BLaER1 treated with 17β-estradiol and CSF1 and Interleukin-3, amounts not matched to agents 10 nM and 100 nM (cell line): ENCODE data around the gene COL8A2.

Experiments used
- H3K27ac ChIP-seq, 11 experiments: shearing (Covaris generic); formaldehyde crosslinking; 2 replicates each; pipeline ENCODE4 v1.8.1; 2022
- H3K27me3 ChIP-seq, 11 experiments: shearing (Covaris generic); formaldehyde crosslinking; 2 replicates each; pipeline ENCODE4 v1.8.1; 2022
- H3K36me3 ChIP-seq, 11 experiments: shearing (Covaris generic); formaldehyde crosslinking; 2 replicates each; pipeline ENCODE4 v1.8.1; 2022
- H3K4me1 ChIP-seq, 10 experiments: shearing (Covaris generic); formaldehyde crosslinking; 2 replicates each; pipeline ENCODE4 v1.8.1; 2022
- H3K4me2 ChIP-seq, 11 experiments: shearing (Covaris generic); formaldehyde crosslinking; 2 replicates each; pipeline ENCODE4 v1.8.1; 2022
- H3K4me3 ChIP-seq, 10 experiments: shearing (Covaris generic); formaldehyde crosslinking; 2 replicates each; pipeline ENCODE4 v1.8.1; 2022
- H3K9ac ChIP-seq, 11 experiments: shearing (Covaris generic); formaldehyde crosslinking; 2 replicates each; pipeline ENCODE4 v1.8.1; 2022
- H3K9me3 ChIP-seq, 11 experiments: shearing (Covaris generic); formaldehyde crosslinking; replicated peaks in 1 of 11; 2 replicates each; pipeline ENCODE4 v1.8.1; 2022
- H4K20me1 ChIP-seq, 11 experiments: shearing (Covaris generic); formaldehyde crosslinking; 2 replicates each; pipeline ENCODE4 v1.8.1; 2022
- Cebpa-rat ChIP-seq, 11 experiments: shearing (Covaris generic); IDR thresholded peaks; 2 replicates each; pipeline ENCODE4 v1.8.1; 2022

The COL8A2 gene

DNA sequence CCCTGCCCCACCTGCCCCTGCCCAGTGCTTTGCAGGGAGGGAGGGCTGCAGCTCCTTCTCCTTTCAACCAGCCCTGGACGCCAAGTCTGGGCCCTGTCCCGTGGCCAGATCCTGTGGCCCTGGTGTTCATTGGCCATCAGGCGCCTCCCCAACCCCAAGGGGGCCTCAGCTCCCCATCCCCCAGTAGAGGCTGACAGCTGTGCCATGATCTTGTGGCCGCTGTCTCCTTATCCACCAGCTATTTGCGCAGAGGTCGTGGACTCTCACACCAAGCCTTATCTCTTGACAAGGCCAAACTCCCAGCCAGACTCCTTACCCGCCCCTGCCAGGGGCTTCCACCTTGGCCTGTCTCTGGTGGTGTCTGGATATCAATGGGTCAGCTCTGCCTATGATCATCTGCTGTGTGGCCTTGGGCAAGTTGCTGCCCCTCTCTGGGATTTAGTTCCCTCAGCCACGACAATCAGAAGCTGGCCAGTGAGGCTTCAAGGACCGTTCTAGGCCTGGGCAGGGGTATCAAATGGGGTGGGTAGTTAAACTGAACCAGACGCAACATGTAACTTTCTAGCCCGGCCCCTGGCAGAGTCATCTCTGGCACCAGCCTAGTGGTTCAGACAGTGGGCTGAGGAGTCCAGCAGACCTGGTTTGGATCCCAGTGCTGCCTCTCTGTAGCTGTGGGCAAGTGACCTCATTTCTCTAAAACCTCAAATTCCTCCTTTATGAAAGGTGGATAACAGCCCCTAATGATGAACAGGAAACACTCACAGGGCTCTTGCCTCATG, 3.3 kb upstream of the COL8A2 start:
- Histone ChIP-seq H3K4me2 (peak overlapping the region in 5 of 11 experiments; percentile 9 to 46 (median 39); a peak in 8 of 22 replicates), H4K20me1 (peaks cover 0 to 8% (median 0%) of the 10 kb centered on the region in 11 experiments; a peak in 2 of 22 replicates), H3K36me3 (no peaks in the 10 kb centered on the region), H3K27ac (no peak overlapping the region), H3K9me3 (no peaks in the 10 kb centered on the region), H3K27me3 (peaks cover 23 to 33% (median 32%) of the 10 kb centered on the region in 11 experiments), H3K4me3 (no peak overlapping the region), H3K4me1 (peaks cover 25 to 47% (median 36%) of the 10 kb centered on the region in 10 experiments), H3K9ac (no peak overlapping the region; a peak in 2 of 22 replicates)
- TF ChIP-seq Cebpa-rat (IDR thresholded peaks at IDR 0.05) = no peak

DNA sequence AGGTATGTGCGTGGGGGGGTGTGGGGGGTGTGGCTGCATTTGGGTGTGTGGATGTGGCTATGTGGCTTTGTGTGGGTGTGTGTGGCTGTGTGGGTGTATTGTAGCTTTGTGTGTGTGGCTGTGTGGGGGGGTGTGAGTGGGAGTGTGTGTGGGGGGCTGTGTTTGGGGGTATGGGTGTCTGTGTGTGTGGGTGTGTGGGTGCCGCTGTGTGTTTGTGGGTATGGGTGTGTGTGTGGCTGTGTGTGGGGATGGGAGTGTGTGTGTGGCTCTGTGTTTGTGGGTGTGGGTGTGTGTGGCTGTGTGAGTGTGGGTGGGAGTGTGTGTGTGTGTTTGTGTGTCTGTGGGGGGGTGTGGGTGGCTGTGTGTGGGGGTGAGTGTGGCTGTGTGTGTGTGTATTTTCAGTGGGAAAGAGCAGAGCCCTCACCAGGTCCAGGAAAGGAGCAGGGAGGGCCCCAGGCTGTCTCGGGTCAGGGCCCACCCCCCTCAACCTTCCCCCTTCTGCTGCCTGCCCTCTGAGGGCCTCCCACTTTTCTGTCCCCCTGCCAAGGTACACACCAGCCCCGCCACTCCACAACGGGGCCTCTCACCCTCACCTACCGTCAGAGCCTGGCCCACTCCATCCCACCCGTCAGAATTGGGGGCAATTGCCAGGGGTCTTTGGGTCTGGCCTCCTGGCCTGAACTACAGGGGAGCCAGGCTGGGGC, 1.9 kb upstream of the COL8A2 start:
- TF ChIP-seq Cebpa-rat (IDR thresholded peaks at IDR 0.05) = no peak
- Histone ChIP-seq H3K36me3 (no peaks in the 10 kb centered on the region), H3K9me3 (no peaks in the 10 kb centered on the region), H3K4me3 (no peak overlapping the region), H3K27me3 (peaks cover 23 to 47% (median 43%) of the 10 kb centered on the region in 11 experiments), H3K4me1 (peaks cover 38 to 60% (median 50%) of the 10 kb centered on the region in 10 experiments), H4K20me1 (peaks cover 0 to 8% (median 0%) of the 10 kb centered on the region in 11 experiments; a peak in 2 of 22 replicates), H3K9ac (peak overlapping the region in 2 of 11 experiments; percentile 22 to 28; a peak in 2 of 22 replicates), H3K27ac (no peak overlapping the region), H3K4me2 (peak overlapping the region in 7 of 11 experiments; percentile 12 to 40 (median 25); a peak in 6 of 22 replicates)

DNA sequence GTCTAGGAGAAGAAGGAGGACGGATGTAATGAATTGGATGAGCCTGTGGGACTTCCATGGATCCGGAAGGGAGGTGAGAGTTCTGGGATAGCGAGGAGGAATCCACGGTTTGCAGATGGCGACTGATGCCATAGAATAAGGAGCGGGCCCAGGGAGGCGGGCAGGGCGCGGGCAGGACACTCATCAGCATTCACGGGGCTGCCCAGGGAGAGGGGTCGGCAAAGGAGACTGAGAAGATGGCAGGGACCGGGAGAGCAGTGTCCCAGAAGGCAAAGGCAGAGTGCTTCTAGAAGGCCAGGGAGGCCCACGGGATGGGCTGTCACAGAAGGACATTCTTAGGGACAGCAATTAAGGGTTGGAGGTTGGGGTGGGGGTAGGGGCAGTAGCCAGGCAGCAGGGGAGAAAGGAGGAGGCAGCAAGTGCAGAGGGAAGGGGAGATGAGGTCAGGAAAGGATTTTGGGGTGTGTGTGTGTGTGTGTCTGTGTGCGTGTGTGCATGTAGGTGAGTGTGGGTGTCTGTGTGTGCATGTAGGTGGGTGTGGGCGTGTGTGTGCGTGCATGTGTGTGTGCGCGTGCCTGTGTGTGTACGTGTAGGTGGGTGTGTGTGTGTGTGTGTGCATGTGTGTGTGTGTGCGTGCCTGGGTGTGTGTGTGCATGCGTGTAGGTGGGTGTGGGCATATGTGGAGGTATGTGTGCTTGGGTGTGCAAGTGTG, 1.1 kb upstream of the COL8A2 start:
- H3K36me3 ChIP-seq = no peaks in the 10 kb centered on the region
- 0 out of 22 replicates have a peak overlapping the region, but pooled peaks of 1 of the 11 experiments have one; percentile 67 for H3K9ac ChIP-seq
- H3K27ac ChIP-seq = no peak overlapping the region
- peaks cover 41 to 65% (median 54%) of the 10 kb centered on the region in 10 experiments for H3K4me1 ChIP-seq
- peaks cover 23 to 53% (median 49%) of the 10 kb centered on the region in 11 experiments for H3K27me3 ChIP-seq
- no peak overlapping the region for H3K4me3 ChIP-seq
- TF ChIP-seq Cebpa-rat (IDR thresholded peaks at IDR 0.05) = no peak
- peaks cover 0 to 8% (median 0%) of the 10 kb centered on the region in 11 experiments; a peak in 2 of 22 replicates for H4K20me1 ChIP-seq
- peak overlapping the region in 5 of 11 experiments; percentile 80 to 97 (median 91); a peak in 5 of 22 replicates for H3K4me2 ChIP-seq
- no peaks in the 10 kb centered on the region for H3K9me3 ChIP-seq

DNA sequence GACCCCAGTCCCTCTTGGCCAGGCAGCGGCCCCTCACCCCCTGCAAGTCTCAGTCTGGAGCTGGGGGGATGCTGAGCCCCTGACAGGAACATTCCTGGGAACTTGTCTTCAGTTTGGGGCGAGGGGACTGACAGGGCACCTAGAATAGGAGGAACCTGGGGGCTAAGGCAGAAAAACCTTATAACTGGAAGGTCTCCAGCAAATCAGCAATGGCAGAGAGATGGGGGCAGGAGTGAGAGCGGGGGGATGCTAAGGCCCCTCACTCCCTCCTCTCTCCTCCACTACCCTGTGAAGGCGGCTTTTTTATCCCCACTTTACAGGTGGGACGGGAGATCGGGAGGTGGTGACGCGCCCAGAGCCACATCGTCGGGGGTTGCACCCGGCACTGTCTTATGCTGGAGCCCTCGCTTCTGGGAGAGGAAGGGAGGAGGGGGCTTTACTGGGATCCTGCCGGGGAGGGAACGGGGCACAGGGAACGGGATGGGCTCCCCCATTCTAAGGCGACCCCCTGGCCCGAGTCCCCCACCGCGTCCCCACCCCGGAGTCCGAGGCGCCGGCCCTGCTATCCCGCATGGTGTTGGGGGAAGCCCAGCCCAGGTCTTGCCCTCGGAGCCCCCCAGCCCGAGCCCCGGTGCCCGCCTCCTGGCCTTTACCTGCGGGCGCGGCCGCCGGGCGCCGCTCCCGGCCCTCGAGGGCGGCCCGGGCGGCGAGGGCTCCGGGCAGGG, 456 bp downstream of the COL8A2 start:
- Histone ChIP-seq H3K9me3 (no peaks in the 10 kb centered on the region), H3K9ac (peak overlapping the region; percentile 18 to 67 (median 55); a peak in 17 of 22 replicates), H3K4me1 (peaks cover 51 to 78% (median 66%) of the 10 kb centered on the region in 10 experiments), H3K27me3 (peaks cover 23 to 53% (median 49%) of the 10 kb centered on the region in 11 experiments), H3K4me3 (peak overlapping the region; percentile 40 to 68 (median 55)), H3K4me2 (peak overlapping the region; percentile 79 to 98 (median 87)), H4K20me1 (peaks cover 0 to 8% (median 0%) of the 10 kb centered on the region in 11 experiments; a peak in 2 of 22 replicates), H3K27ac (peak overlapping the region in 2 of 11 experiments; percentile 32 to 37; a peak in 3 of 22 replicates), H3K36me3 (no peaks in the 10 kb centered on the region)
- no peak for TF ChIP-seq Cebpa-rat (IDR thresholded peaks at IDR 0.05)

DNA sequence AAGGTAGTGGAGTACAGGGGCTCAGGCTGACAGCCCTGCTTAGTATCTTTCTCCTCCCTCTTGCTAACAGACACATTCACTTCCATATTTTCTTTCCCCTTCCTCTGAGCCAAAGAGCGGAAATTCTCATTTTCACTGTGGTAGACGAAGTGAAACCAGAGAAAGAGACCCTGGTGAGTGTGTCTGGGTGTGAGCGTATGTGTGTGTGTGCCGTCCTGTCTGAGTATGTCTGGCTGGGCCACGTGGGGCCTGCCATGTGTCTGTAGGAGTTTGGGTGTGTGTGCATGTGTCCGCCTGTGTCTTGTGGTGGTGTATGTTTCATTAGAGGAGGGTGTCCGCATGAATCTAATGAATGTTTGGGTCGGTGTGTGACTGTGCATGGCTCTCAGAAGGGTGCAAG, 1.7 kb downstream of the COL8A2 start:
- Histone ChIP-seq H3K4me3 (peak overlapping the region in 9 of 10 experiments; percentile 10 to 60 (median 39); a peak in 15 of 20 replicates), H3K9ac (peak overlapping the region; percentile 41 to 70 (median 60); a peak in 21 of 22 replicates), H3K4me2 (peak overlapping the region; percentile 79 to 98 (median 87)), H3K36me3 (no peaks in the 10 kb centered on the region), H3K4me1 (peaks cover 51 to 83% (median 67%) of the 10 kb centered on the region in 10 experiments), H4K20me1 (peaks cover 0 to 8% (median 0%) of the 10 kb centered on the region in 11 experiments; a peak in 2 of 22 replicates), H3K27me3 (peaks cover 23 to 53% (median 49%) of the 10 kb centered on the region in 11 experiments), H3K9me3 (no peaks in the 10 kb centered on the region), H3K27ac (peak overlapping the region in 8 of 11 experiments; percentile 55 to 76 (median 63); a peak in 17 of 22 replicates)
- TF ChIP-seq Cebpa-rat (IDR thresholded peaks at IDR 0.05) = no peak

DNA sequence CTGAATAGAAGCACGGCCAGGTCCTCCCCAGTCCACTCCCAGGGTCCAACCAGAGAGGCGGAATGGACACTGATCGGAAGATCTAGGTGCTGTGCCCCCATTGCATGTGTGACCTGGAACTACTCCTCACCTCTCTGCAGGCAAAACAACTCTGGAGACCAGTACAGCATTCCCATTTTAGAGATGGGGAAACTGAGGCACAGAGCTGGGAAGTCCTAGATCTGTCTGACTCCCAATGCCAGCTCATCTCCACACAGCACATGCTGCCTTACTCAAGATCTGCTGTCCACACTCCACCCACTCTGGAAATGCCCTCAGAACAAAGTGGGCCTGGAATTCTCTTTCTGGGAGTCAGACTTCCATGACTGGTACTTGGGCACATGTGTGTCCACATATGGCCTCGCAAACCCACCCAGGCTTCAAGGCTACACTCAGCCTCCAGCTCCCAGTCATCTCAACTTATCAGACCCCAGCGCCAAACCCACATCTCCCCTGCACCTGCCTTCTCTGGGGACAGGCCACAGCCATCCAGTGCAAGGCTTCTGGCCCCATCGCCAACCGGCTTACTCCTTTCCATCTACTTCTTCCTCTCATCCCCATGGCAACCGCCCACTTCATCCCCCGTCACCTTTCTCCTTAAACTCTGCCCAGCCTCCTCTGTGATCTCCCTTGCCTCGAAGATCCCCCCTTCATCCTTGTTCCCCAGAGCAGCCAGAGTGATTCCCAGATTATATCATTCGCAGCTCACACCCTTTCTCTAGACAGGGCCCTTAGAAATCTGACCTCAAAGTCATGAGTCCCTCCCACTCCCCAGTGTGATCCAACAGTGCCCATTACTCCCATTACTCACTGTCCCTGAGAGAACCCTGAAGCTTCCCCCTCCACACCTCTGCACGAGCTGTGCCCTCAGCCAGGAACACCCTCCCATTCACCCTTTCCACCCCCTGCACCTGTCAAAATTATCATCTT, 2.7 kb downstream of the COL8A2 start:
- Histone ChIP-seq H3K9ac (peak overlapping the region; percentile 41 to 70 (median 60); a peak in 21 of 22 replicates), H3K27me3 (peaks cover 23 to 53% (median 49%) of the 10 kb centered on the region in 11 experiments), H3K27ac (peak overlapping the region in 9 of 11 experiments; percentile 15 to 76 (median 60); a peak in 17 of 22 replicates), H3K4me1 (peaks cover 46 to 73% (median 64%) of the 10 kb centered on the region in 10 experiments), H3K4me2 (peak overlapping the region; percentile 79 to 98 (median 87)), H3K36me3 (no peaks in the 10 kb centered on the region), H3K4me3 (peak overlapping the region in 8 of 10 experiments; percentile 10 to 60 (median 40); a peak in 14 of 20 replicates), H3K9me3 (no peaks in the 10 kb centered on the region), H4K20me1 (peaks cover 0 to 8% (median 0%) of the 10 kb centered on the region in 11 experiments; a peak in 2 of 22 replicates)
- no peak for TF ChIP-seq Cebpa-rat (IDR thresholded peaks at IDR 0.05)

DNA sequence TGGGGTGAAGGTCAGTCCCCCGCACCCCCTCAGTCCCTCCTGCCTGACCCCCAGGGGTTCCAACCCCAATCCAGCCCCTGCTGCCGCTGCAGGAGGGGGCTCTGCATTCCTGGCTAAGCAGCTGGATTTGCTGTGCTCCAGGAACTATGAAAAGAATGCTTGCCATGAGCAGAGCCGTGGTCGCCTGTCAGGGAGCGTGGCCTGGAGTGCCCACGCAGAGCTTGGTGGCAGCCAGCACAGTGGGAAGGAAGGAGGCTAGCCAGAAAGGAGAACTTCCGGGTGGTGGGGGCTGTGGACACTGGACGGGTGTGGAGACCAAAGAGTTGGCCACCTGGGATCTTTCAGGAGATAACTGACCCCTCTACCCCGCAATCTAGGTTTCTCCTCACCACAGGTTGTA, 5.6 kb downstream of the COL8A2 start:
- H3K4me2 ChIP-seq = peak overlapping the region in 9 of 11 experiments; percentile 27 to 78 (median 49); a peak in 16 of 22 replicates
- no peaks in the 10 kb centered on the region for H3K9me3 ChIP-seq
- peaks cover 38 to 66% (median 53%) of the 10 kb centered on the region in 10 experiments for H3K4me1 ChIP-seq
- H3K27ac ChIP-seq = peak overlapping the region in 6 of 11 experiments; percentile 21 to 61 (median 40); a peak in 9 of 22 replicates
- H3K4me3 ChIP-seq = no peak overlapping the region
- no peak for TF ChIP-seq Cebpa-rat (IDR thresholded peaks at IDR 0.05)
- H4K20me1 ChIP-seq = peaks cover 0 to 7% (median 0%) of the 10 kb centered on the region in 11 experiments; a peak in 2 of 22 replicates
- no peaks in the 10 kb centered on the region for H3K36me3 ChIP-seq
- peak overlapping the region in 3 of 11 experiments; percentile 3 to 32 (median 29); a peak in 4 of 22 replicates for H3K9ac ChIP-seq
- peaks cover 5 to 32% (median 29%) of the 10 kb centered on the region in 11 experiments for H3K27me3 ChIP-seq
